Right lobe of liver (tissue), 4 donors: ENCODE measurements around the gene FGF11.

Experiments
- POLR2A ChIP-seq: fragments of 450-650 bp; IDR thresholded peaks from one replicate; pipeline ENCODE4 v1.6.1; 2017; ENCODE audit warnings: antibody characterized with exemption, mild to moderate bottlenecking
- TF ChIP-seq, protein P1 (sequence below), 4 donors: fragments of 200-600 bp in 3 of 4; fragments of 450-650 bp in 1 of 4; IDR thresholded peaks; one replicate each; pipeline versions ENCODE4 v1.5.1 to v1.8.0; 2016 to 2022; ENCODE audit warnings: antibody characterized with exemption in 4 of 4, mild to moderate bottlenecking in 2 of 4
- donor health status: DM: no; HTN: no; CAD: no.
- donor health status: DM: no; HTN: no; CAD: no.
- donor health status: DM: no; HTN: yes; CAD: no.

DNA sequence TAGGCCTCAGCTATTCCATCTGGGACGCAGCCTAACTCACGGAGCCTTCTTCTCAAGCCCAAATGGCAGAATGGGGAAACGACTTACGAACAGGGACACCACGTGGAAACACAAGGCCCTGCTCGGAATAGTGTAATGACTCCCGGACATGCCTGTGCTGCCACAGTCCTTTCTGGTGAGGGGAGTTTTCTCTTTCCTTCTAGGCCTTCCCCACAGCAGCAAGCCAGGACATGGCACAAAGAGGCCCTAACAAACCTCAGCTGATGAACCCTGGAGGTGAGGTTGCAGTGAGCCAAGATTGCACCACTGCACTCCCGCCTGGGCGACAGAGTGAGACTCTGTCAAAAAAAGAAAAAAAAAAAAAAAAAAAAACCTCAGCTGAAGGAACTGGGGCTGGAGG is 24.8 kb downstream of the FGF11 start:
- TF ChIP-seq POLR2A = no peak
- TF ChIP-seq, protein P1, sequence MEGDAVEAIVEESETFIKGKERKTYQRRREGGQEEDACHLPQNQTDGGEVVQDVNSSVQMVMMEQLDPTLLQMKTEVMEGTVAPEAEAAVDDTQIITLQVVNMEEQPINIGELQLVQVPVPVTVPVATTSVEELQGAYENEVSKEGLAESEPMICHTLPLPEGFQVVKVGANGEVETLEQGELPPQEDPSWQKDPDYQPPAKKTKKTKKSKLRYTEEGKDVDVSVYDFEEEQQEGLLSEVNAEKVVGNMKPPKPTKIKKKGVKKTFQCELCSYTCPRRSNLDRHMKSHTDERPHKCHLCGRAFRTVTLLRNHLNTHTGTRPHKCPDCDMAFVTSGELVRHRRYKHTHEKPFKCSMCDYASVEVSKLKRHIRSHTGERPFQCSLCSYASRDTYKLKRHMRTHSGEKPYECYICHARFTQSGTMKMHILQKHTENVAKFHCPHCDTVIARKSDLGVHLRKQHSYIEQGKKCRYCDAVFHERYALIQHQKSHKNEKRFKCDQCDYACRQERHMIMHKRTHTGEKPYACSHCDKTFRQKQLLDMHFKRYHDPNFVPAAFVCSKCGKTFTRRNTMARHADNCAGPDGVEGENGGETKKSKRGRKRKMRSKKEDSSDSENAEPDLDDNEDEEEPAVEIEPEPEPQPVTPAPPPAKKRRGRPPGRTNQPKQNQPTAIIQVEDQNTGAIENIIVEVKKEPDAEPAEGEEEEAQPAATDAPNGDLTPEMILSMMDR (IDR thresholded peaks at IDR 0.05) = no peak
